WTC11 (cell line): Measurements from ENCODE around the gene IL1B. TPM values are rescaled to one million over a fixed set of nuclear protein-coding genes. Genes with fewer than 3 reads are reported as not detected.

Experiments used
- ATAC-seq: fragments of 200-7000 bp; cut with Tn5 transposase; 2 replicates; pipeline ENCODE4 v1.10.0; 2021; ENCODE audit warnings: mild to moderate bottlenecking, moderate library complexity
- CTCF ChIA-PET: fragments of 300-600 bp; sonication (Branson Sonifier 250); formaldehyde crosslinking; loops from one replicate; lab custom pipeline; 2021; ENCODE audit warnings: antibody characterized with exemption; lab: Charles Lee
- POLR2A ChIA-PET: fragments of 350-600 bp; sonication (Branson Sonifier 250); formaldehyde crosslinking; loops from one replicate; lab custom pipeline; 2021; ENCODE audit warnings: antibody characterized with exemption; lab: Charles Lee
- DNase-seq: peaks from one replicate; pipeline ENCODE4 v3.0.0; 2021; ENCODE audit warnings: low spot score
- H3K27ac Mint-ChIP-seq: 2 replicates; pipeline ENCODE4 v1.8.0; 2021; ENCODE audit warnings: mixed read lengths
- H3K27me3 Mint-ChIP-seq: 2 replicates; pipeline ENCODE4 v1.8.0; 2021; ENCODE audit warnings: low read depth, mild to moderate bottlenecking, moderate library complexity, mixed read lengths
- H3K36me3 Mint-ChIP-seq: 2 replicates; pipeline ENCODE4 v1.8.0; 2021; ENCODE audit warnings: mixed read lengths
- H3K4me1 Mint-ChIP-seq: 2 replicates; pipeline ENCODE4 v1.8.0; 2022; ENCODE audit warnings: mixed read lengths
- H3K4me3 Mint-ChIP-seq: 2 replicates; pipeline ENCODE4 v1.8.0; 2021; ENCODE audit warnings: mild to moderate bottlenecking, moderate library complexity, mixed read lengths
- H3K9me3 Mint-ChIP-seq: 2 replicates; pipeline ENCODE4 v1.8.0; 2021; ENCODE audit warnings: mixed read lengths
- ATF3 ChIP-seq: sonication (generic); formaldehyde crosslinking; conservative IDR thresholded peaks from 2 replicates; pipeline ENCODE4 v1.8.1; 2022; ENCODE audit warnings: mild to moderate bottlenecking, missing genetic modification reagents
- ATF6 ChIP-seq: sonication (generic); formaldehyde crosslinking; IDR thresholded peaks from 2 replicates; pipeline ENCODE4 v1.8.1; 2023; ENCODE audit warnings: mild to moderate bottlenecking, missing genetic modification reagents
- ESRRA ChIP-seq: sonication (generic); formaldehyde crosslinking; IDR thresholded peaks from 2 replicates; pipeline ENCODE4 v1.8.1; 2022; ENCODE audit warnings: mild to moderate bottlenecking, missing genetic modification reagents, borderline replicate concordance
- ETV6 ChIP-seq: sonication (generic); formaldehyde crosslinking; IDR thresholded peaks from 2 replicates; pipeline ENCODE4 v1.8.1; 2022; ENCODE audit warnings: mild to moderate bottlenecking, missing genetic modification reagents
- GTF2I ChIP-seq: fragments of 250-450 bp; sonication (Bioruptor Pico); conservative IDR thresholded peaks from 2 replicates; pipeline ENCODE4 v1.4.0; 2021; ENCODE audit warnings: mild to moderate bottlenecking
- IRF1 ChIP-seq: sonication (generic); formaldehyde crosslinking; IDR thresholded peaks from 2 replicates; pipeline ENCODE4 v1.8.0; 2023; ENCODE audit warnings: missing genetic modification reagents
- JAZF1 ChIP-seq: fragments of 250-450 bp; sonication (Bioruptor Pico); IDR thresholded peaks from 2 replicates; pipeline ENCODE4 v1.9.0; 2021; ENCODE audit warnings: moderate library complexity, mild to moderate bottlenecking, inconsistent platforms
- NFATC4 ChIP-seq: fragments of 250-450 bp; sonication (Bioruptor Pico); IDR thresholded peaks from 2 replicates; pipeline ENCODE4 v1.9.0; 2021; ENCODE audit warnings: mild to moderate bottlenecking
- RELA ChIP-seq: sonication (generic); formaldehyde crosslinking; IDR thresholded peaks from 2 replicates; pipeline ENCODE4 v1.8.1; 2022; ENCODE audit warnings: missing genetic modification reagents, mild to moderate bottlenecking, borderline replicate concordance
- SP1 ChIP-seq: sonication (generic); formaldehyde crosslinking; conservative IDR thresholded peaks from 2 replicates; pipeline ENCODE4 v1.8.1; 2022; ENCODE audit warnings: missing genetic modification reagents
- TEAD1 ChIP-seq: sonication (generic); formaldehyde crosslinking; IDR thresholded peaks from 2 replicates; pipeline ENCODE4 v1.8.0; 2022; ENCODE audit warnings: mild to moderate bottlenecking, missing genetic modification reagents
- TP53 ChIP-seq: sonication (generic); formaldehyde crosslinking; IDR thresholded peaks from 2 replicates; pipeline ENCODE4 v1.8.1; 2023; ENCODE audit warnings: mild to moderate bottlenecking, missing genetic modification reagents
- USF2 ChIP-seq: sonication (generic); formaldehyde crosslinking; IDR thresholded peaks from 2 replicates; pipeline ENCODE4 v1.8.1; 2023; ENCODE audit warnings: mild to moderate bottlenecking, missing genetic modification reagents, moderate library complexity
- ZNF396 ChIP-seq: fragments of 250-450 bp; sonication (Bioruptor Pico); IDR thresholded peaks from 2 replicates; pipeline ENCODE4 v1.8.0; 2021; ENCODE audit warnings: mild to moderate bottlenecking, moderate library complexity, borderline replicate concordance
- ZNF425 ChIP-seq: fragments of 250-450 bp; sonication (Bioruptor Pico); conservative IDR thresholded peaks from 2 replicates; pipeline ENCODE4 v1.9.0; 2021; ENCODE audit warnings: mild to moderate bottlenecking
- ZNF512 ChIP-seq: sonication (generic); formaldehyde crosslinking; IDR thresholded peaks from 2 replicates; pipeline ENCODE4 v1.8.1; 2022; ENCODE audit warnings: missing genetic modification reagents, borderline replicate concordance
- ZSCAN18 ChIP-seq: fragments of 250-450 bp; sonication (Bioruptor Pico); IDR thresholded peaks from 2 replicates; pipeline ENCODE4 v2.1.2; 2022; ENCODE audit warnings: mild to moderate bottlenecking, moderate library complexity
- total RNA-seq: library from RNA; stranded (reverse); gene quantifications from 3 replicates; pipeline ENCODE4 v1.2.3, GENCODE V29; 2021

IL1B gene
- total RNA-seq, 1 experiment from 2014 or later: not detected

- peak; percentile 50 for ATAC-seq
- POLR2A ChIA-PET: no interaction called here
- no peak for TF ChIP-seq ZNF512 (CRISPR knock-in tag)
- TF ChIP-seq RELA (CRISPR knock-in tag): no peak
- no peak for TF ChIP-seq TEAD1 (CRISPR knock-in tag)
- no peak for TF ChIP-seq SP1 (CRISPR knock-in tag)
- TF ChIP-seq ATF3: no peak
- no peak for TF ChIP-seq USF2
- TF ChIP-seq NFATC4: no peak
- no peak for TF ChIP-seq IRF1
- no peak for TF ChIP-seq ZNF425 (CRISPR knock-in tag)
- no peak for TF ChIP-seq ESRRA (CRISPR knock-in tag)
- no peak for TF ChIP-seq ZSCAN18
- TF ChIP-seq JAZF1 (CRISPR knock-in tag): no peak
- TF ChIP-seq GTF2I (CRISPR knock-in tag): no peak
- no peak for TF ChIP-seq TP53 (CRISPR knock-in tag)
- CTCF ChIA-PET: interaction anchor here (0.7 kb wide), 1 partner anchor 51 kb away, joined by 5 read pairs; no protein-coding TSS in a partner anchor
- Mint-ChIP-seq H3K4me1 (peaks cover 24% of the 10 kb centered on the region), H3K9me3 (peaks cover 38% of the 10 kb centered on the region), H3K4me3 (no peak overlapping the region), H3K27me3 (peaks cover 7% of the 10 kb centered on the region; the same call in 1 of the 2 replicates), H3K36me3 (peaks cover 28% of the 10 kb centered on the region), H3K27ac (no peak overlapping the region)
- DNase-seq: no peak
Observed at GRCh38 chr2:112869258-112869842, 32.8 kb upstream of the IL1B start.

- no peak overlapping the region for H3K27ac Mint-ChIP-seq
- H3K27me3 Mint-ChIP-seq: peaks cover 11% of the 10 kb centered on the region; the same call in 1 of the 2 replicates
- H3K9me3 Mint-ChIP-seq: peaks cover 51% of the 10 kb centered on the region
- peaks cover 40% of the 10 kb centered on the region for H3K36me3 Mint-ChIP-seq
- CTCF ChIA-PET: no interaction called here
- H3K4me3 Mint-ChIP-seq: no peak overlapping the region
- POLR2A ChIA-PET: no interaction called here
- H3K4me1 Mint-ChIP-seq: peaks cover 24% of the 10 kb centered on the region
- no peak for DNase-seq
- ATAC-seq: no peak
- TF ChIP-seq ZNF396 (CRISPR knock-in tag) (no peak), ZNF512 (CRISPR knock-in tag) (no peak), ATF6 (CRISPR knock-in tag) (no peak), ETV6 (CRISPR knock-in tag) (no peak)
Observed at GRCh38 chr2:112867701-112868631, 31.4 kb upstream of the IL1B start.
